Upper lobe of left lung (tissue), 4 donors: ENCODE data around the gene TBC1D3.
"Not testable (repeated sequence)": the region's sequence is repeated elsewhere in the genome, so short reads cannot be mapped to it uniquely, and the experiment has no call there.

Experiments used
- CTCF ChIP-seq, 6 experiments: fragments of 450-650 bp in 4 of 6; fragments of 200-600 bp in 2 of 6; sonication (generic) in 2 of 6; IDR thresholded peaks; one replicate each; pipeline ENCODE4 v1.5.1; 2016 to 2019; ENCODE audit warnings: antibody characterized with exemption in 6 of 6
- EP300 ChIP-seq, 4 donors: sonication (generic); formaldehyde crosslinking; IDR thresholded peaks; one replicate each; pipeline ENCODE4 v1.5.1; 2017; ENCODE audit warnings: antibody characterized with exemption in 4 of 4, control low read depth in 2 of 4
- POLR2AphosphoS5 ChIP-seq, 2 donors: sonication (generic); formaldehyde crosslinking; IDR thresholded peaks; one replicate each; pipeline ENCODE4 v1.5.1; 2017; ENCODE audit warnings: antibody characterized with exemption in 2 of 2

- TF ChIP-seq CTCF, POLR2AphosphoS5, EP300 (IDR thresholded peaks at IDR 0.05): not testable (repeated sequence)
Observed at GRCh38 chr17:38200271-38200670, 7.9 kb upstream of the TBC1D3 start.
